ENCODE measurements around the gene GPATCH2.
A peak's percentile ranks its signal among the peaks of the same experiment; 100 is the strongest.
"Not testable (repeated sequence)": the region's sequence is repeated elsewhere in the genome, so short reads cannot be mapped to it uniquely, and the experiment has no call there.

The GPATCH2 gene

GRCh38 chr1:217599154-217599553, 31.7 kb downstream of the GPATCH2 start:
- H3K4me3 ChIP-seq (ENCODE audit: low read depth, low read length), result no peak overlapping the region
- TF ChIP-seq CTCF (IDR thresholded peaks at IDR 0.05; ENCODE audit: low read depth, low read length), result no peak
- no peak for TF ChIP-seq MYC (IDR thresholded peaks at IDR 0.05; ENCODE audit: low read depth, low read length)
- no peak for TF ChIP-seq POLR2A (IDR thresholded peaks at IDR 0.05; ENCODE audit: extremely low read depth, insufficient read length)
- TF ChIP-seq MAX (IDR thresholded peaks at IDR 0.05; ENCODE audit: low read depth, low read length), result no peak
- no peak for DNase-seq (ENCODE audit: low read depth)

GRCh38 chr1:217590598-217590997, 40.3 kb downstream of the GPATCH2 start:
- no peak for DNase-seq (ENCODE audit: low read depth)
- no peak overlapping the region for H3K4me3 ChIP-seq (ENCODE audit: low read depth, low read length)
- TF ChIP-seq MAX (IDR thresholded peaks at IDR 0.05; ENCODE audit: low read depth, low read length) (no peak), MYC (IDR thresholded peaks at IDR 0.05; ENCODE audit: low read depth, low read length) (no peak), CTCF (IDR thresholded peaks at IDR 0.05; ENCODE audit: low read depth, low read length) (no peak), POLR2A (IDR thresholded peaks at IDR 0.05; ENCODE audit: extremely low read depth, insufficient read length) (no peak)

- DNase-seq (ENCODE audit: low read depth), result no peak
- no peak overlapping the region for H3K4me3 ChIP-seq (ENCODE audit: low read depth, low read length)
- TF ChIP-seq MYC (IDR thresholded peaks at IDR 0.05; ENCODE audit: low read depth, low read length), result no peak
Observed at GRCh38 chr1:217586586-217586985, 44.3 kb downstream of the GPATCH2 start.

GRCh38 chr1:217585577-217585976, 45.3 kb downstream of the GPATCH2 start:
- TF ChIP-seq POLR2A (IDR thresholded peaks at IDR 0.05; ENCODE audit: extremely low read depth, insufficient read length), result no peak
- no peak for TF ChIP-seq MAX (IDR thresholded peaks at IDR 0.05; ENCODE audit: low read depth, low read length)
- no peak for TF ChIP-seq CTCF (IDR thresholded peaks at IDR 0.05; ENCODE audit: low read depth, low read length)
- no peak for TF ChIP-seq MYC (IDR thresholded peaks at IDR 0.05; ENCODE audit: low read depth, low read length)
- DNase-seq (ENCODE audit: low read depth), result peak; percentile 1
- H3K4me3 ChIP-seq (ENCODE audit: low read depth, low read length), result no peak overlapping the region

GRCh38 chr1:217584286-217584811, 46.5 kb downstream of the GPATCH2 start:
- DNase-seq (ENCODE audit: low read depth); H3K4me3 ChIP-seq (ENCODE audit: low read depth, low read length): not testable (repeated sequence)

- DNase-seq (ENCODE audit: low read depth), result no peak
- H3K4me3 ChIP-seq (ENCODE audit: low read depth, low read length), result no peak overlapping the region
- TF ChIP-seq MYC (IDR thresholded peaks at IDR 0.05; ENCODE audit: low read depth, low read length) (no peak), CTCF (IDR thresholded peaks at IDR 0.05; ENCODE audit: low read depth, low read length) (no peak), POLR2A (IDR thresholded peaks at IDR 0.05; ENCODE audit: extremely low read depth, insufficient read length) (no peak), MAX (IDR thresholded peaks at IDR 0.05; ENCODE audit: low read depth, low read length) (no peak)
Observed at GRCh38 chr1:217577336-217577735, 53.6 kb downstream of the GPATCH2 start.

GRCh38 chr1:217574265-217574949, 56.5 kb downstream of the GPATCH2 start:
- no peak for DNase-seq (ENCODE audit: low read depth)
- TF ChIP-seq MYC (IDR thresholded peaks at IDR 0.05; ENCODE audit: low read depth, low read length) (no peak), CTCF (IDR thresholded peaks at IDR 0.05; ENCODE audit: low read depth, low read length) (no peak), POLR2A (IDR thresholded peaks at IDR 0.05; ENCODE audit: extremely low read depth, insufficient read length) (no peak), MAX (IDR thresholded peaks at IDR 0.05; ENCODE audit: low read depth, low read length) (no peak)
- no peak overlapping the region for H3K4me3 ChIP-seq (ENCODE audit: low read depth, low read length)

Measured in NB4 (cell line).